ENCODE measurements around the gene BACE2. TPM values are rescaled to one million over a fixed set of nuclear protein-coding genes. Genes with fewer than 3 reads are reported as not detected.

BACE2 gene
- total RNA-seq, 1 experiment from 2014 or later = 23.2 TPM

DNA sequence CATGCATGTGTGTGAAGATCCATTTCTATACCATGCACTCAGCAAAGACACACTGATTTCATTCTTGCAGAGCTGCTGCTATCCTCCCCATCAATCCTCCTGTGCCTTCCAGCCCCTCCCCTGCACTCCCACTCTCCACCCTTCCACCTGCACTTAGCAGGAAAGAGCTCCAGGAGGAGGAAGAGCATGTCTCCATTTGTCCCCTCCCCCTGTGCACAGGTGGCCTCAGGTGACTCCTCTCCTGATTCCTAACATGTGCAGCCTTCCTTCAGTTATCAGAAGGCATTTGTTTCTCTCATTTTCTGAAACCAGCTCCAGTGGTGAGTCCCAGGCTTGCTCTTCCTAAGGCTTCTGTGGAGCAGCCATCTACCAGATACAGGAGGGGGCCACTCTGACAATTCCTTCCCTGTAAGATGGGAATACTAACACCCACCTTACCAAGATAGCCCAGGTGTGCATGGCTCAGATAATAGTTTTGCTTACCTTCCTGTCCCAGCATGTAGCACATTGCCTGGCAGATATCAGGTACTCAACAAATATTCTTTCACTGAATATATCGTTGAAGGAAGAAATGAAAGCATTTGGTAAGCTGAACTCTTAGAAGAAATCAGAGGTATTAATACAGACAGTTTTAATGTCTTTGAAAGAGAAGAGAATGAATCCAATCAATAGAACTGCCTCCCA is 126.7 kb downstream of the BACE2 start:
- BruUV-seq (replicated peaks) = no TSS peak
- H3K9me2 ChIP-seq (ENCODE audit: insufficient read depth) = no peaks in the 10 kb centered on the region
- no peak for ATAC-seq

More for the DNA sequence above, 126.7 kb downstream of the BACE2 start:
- no peak overlapping the region for H3K4me3 ChIP-seq (replicated peaks in 1 of 2; ENCODE audit: low read depth in 1 of 2, low read length in 2 of 2)
- peaks cover 8% of the 10 kb centered on the region; the same call in 1 of the 2 replicates for H3K27me3 ChIP-seq (ENCODE audit: insufficient read depth, low read length)
- ChIA-PET CTCF (no interaction called here), POLR2A (no interaction called here), RAD21 (ENCODE audit: low non-redundant PET in 1 of 2, low total read pairs in 2 of 2, uncharacterized antibody in 2 of 2, unreplicated experiment in 2 of 2) (no interaction called here)
- H2AFZ ChIP-seq (ENCODE audit: low read depth, low read length, poor library complexity, severe bottlenecking) = no peak overlapping the region
- H4K20me1 ChIP-seq (ENCODE audit: insufficient read depth) = no peaks in the 10 kb centered on the region
- no peaks in the 10 kb centered on the region for H3K9me3 ChIP-seq (ENCODE audit: control insufficient read depth in 1 of 2, insufficient read depth in 1 of 2, low read depth in 1 of 2, low read length in 2 of 2)
- no peaks in the 10 kb centered on the region for H3K79me2 ChIP-seq (ENCODE audit: insufficient read depth, low read length)
- TF ChIP-seq, protein P1, sequence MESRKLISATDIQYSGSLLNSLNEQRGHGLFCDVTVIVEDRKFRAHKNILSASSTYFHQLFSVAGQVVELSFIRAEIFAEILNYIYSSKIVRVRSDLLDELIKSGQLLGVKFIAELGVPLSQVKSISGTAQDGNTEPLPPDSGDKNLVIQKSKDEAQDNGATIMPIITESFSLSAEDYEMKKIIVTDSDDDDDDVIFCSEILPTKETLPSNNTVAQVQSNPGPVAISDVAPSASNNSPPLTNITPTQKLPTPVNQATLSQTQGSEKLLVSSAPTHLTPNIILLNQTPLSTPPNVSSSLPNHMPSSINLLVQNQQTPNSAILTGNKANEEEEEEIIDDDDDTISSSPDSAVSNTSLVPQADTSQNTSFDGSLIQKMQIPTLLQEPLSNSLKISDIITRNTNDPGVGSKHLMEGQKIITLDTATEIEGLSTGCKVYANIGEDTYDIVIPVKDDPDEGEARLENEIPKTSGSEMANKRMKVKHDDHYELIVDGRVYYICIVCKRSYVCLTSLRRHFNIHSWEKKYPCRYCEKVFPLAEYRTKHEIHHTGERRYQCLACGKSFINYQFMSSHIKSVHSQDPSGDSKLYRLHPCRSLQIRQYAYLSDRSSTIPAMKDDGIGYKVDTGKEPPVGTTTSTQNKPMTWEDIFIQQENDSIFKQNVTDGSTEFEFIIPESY (IDR thresholded peaks at IDR 0.05; ENCODE audit: extremely low read depth, insufficient replicate concordance, low read length) = no peak
- TF ChIP-seq SIN3A (IDR thresholded peaks at IDR 0.05; ENCODE audit: low read depth) = no peak
- no peak for TF ChIP-seq EGR1 (IDR thresholded peaks at IDR 0.05; ENCODE audit: low read depth)
- TF ChIP-seq SRF (IDR thresholded peaks at IDR 0.05; ENCODE audit: low read depth) = no peak
- TF ChIP-seq, protein P2, sequence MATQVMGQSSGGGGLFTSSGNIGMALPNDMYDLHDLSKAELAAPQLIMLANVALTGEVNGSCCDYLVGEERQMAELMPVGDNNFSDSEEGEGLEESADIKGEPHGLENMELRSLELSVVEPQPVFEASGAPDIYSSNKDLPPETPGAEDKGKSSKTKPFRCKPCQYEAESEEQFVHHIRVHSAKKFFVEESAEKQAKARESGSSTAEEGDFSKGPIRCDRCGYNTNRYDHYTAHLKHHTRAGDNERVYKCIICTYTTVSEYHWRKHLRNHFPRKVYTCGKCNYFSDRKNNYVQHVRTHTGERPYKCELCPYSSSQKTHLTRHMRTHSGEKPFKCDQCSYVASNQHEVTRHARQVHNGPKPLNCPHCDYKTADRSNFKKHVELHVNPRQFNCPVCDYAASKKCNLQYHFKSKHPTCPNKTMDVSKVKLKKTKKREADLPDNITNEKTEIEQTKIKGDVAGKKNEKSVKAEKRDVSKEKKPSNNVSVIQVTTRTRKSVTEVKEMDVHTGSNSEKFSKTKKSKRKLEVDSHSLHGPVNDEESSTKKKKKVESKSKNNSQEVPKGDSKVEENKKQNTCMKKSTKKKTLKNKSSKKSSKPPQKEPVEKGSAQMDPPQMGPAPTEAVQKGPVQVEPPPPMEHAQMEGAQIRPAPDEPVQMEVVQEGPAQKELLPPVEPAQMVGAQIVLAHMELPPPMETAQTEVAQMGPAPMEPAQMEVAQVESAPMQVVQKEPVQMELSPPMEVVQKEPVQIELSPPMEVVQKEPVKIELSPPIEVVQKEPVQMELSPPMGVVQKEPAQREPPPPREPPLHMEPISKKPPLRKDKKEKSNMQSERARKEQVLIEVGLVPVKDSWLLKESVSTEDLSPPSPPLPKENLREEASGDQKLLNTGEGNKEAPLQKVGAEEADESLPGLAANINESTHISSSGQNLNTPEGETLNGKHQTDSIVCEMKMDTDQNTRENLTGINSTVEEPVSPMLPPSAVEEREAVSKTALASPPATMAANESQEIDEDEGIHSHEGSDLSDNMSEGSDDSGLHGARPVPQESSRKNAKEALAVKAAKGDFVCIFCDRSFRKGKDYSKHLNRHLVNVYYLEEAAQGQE (IDR thresholded peaks at IDR 0.05; ENCODE audit: low read depth) = no peak
- TF ChIP-seq JUND (IDR thresholded peaks at IDR 0.05) = no peak
- no peak for TF ChIP-seq YY1 (IDR thresholded peaks at IDR 0.05; ENCODE audit: extremely low read depth, insufficient replicate concordance, low read depth, low read length)
- TF ChIP-seq POLR2A (IDR thresholded peaks at IDR 0.05; ENCODE audit: borderline replicate concordance, extremely low read depth, insufficient read depth, insufficient read length) = no peak
- no peak for TF ChIP-seq ZFX (IDR thresholded peaks at IDR 0.05)
- no peak for TF ChIP-seq ZNF274 (IDR thresholded peaks at IDR 0.05; ENCODE audit: low read depth, low read length)
- TF ChIP-seq, protein P3, sequence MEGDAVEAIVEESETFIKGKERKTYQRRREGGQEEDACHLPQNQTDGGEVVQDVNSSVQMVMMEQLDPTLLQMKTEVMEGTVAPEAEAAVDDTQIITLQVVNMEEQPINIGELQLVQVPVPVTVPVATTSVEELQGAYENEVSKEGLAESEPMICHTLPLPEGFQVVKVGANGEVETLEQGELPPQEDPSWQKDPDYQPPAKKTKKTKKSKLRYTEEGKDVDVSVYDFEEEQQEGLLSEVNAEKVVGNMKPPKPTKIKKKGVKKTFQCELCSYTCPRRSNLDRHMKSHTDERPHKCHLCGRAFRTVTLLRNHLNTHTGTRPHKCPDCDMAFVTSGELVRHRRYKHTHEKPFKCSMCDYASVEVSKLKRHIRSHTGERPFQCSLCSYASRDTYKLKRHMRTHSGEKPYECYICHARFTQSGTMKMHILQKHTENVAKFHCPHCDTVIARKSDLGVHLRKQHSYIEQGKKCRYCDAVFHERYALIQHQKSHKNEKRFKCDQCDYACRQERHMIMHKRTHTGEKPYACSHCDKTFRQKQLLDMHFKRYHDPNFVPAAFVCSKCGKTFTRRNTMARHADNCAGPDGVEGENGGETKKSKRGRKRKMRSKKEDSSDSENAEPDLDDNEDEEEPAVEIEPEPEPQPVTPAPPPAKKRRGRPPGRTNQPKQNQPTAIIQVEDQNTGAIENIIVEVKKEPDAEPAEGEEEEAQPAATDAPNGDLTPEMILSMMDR (IDR thresholded peaks at IDR 0.05 in 2 of 3, conservative IDR thresholded peaks at IDR 0.05 in 1 of 3; ENCODE audit: borderline replicate concordance in 1 of 3, insufficient read depth in 1 of 3, low read depth in 2 of 3, low read length in 2 of 3) = no peak
- TF ChIP-seq POLR2AphosphoS5 (IDR thresholded peaks at IDR 0.05; ENCODE audit: low read depth, low read length) = no peak
- TF ChIP-seq, protein P4, sequence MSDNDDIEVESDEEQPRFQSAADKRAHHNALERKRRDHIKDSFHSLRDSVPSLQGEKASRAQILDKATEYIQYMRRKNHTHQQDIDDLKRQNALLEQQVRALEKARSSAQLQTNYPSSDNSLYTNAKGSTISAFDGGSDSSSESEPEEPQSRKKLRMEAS (IDR thresholded peaks at IDR 0.05) = no peak
- no peak for TF ChIP-seq EZH2 (IDR thresholded peaks at IDR 0.05)
- no peak for TF ChIP-seq EZH2phosphoT487 (IDR thresholded peaks at IDR 0.05; ENCODE audit: borderline replicate concordance)
- no peak for TF ChIP-seq FOSL1 (IDR thresholded peaks at IDR 0.05; ENCODE audit: low read depth)
- TF ChIP-seq RAD21 (IDR thresholded peaks at IDR 0.05; ENCODE audit: low read depth) = no peak
- no peak for TF ChIP-seq CEBPB (IDR thresholded peaks at IDR 0.05; ENCODE audit: low read depth)
- no peaks in the 10 kb centered on the region for H3K36me3 ChIP-seq (ENCODE audit: control insufficient read depth in 1 of 2, insufficient read depth in 2 of 2, low read length in 2 of 2)
- H3K4me2 ChIP-seq (ENCODE audit: low read length) = no peak overlapping the region
- H3K27ac ChIP-seq (ENCODE audit: low read depth, low read length) = no peak overlapping the region
- H3K9ac ChIP-seq (ENCODE audit: low read length) = no peak overlapping the region
- no peaks in the 10 kb centered on the region for H3K4me1 ChIP-seq (ENCODE audit: control insufficient read depth in 1 of 2, insufficient read depth in 2 of 2, low read length in 2 of 2)
- DNase-seq (ENCODE audit: low read depth, low spot score) = no peak
- intact Hi-C loops (cut with micrococcal nuclease) = no loop called here

Data from HCT116 (cell line).